Neural crest cell (in vitro differentiated cells): Measurements from ENCODE around the gene ERMN. TPM values are rescaled to one million over a fixed set of nuclear protein-coding genes. Genes with fewer than 3 reads are reported as not detected.

Experiments
- DNase-seq: peaks from one replicate; pipeline ENCODE4 v3.0.0; 2021; ENCODE audit warnings: low read depth, mixed read lengths, low spot score
- H3K27ac Mint-ChIP-seq: one replicate; pipeline ENCODE4 v1.8.0; 2021; ENCODE audit warnings: mild to moderate bottlenecking, mixed read lengths; ENCODE audit not compliant: unreplicated experiment
- H3K27me3 Mint-ChIP-seq: 2 replicates; pipeline ENCODE4 v1.8.0; 2021; ENCODE audit warnings: low read depth, mild to moderate bottlenecking, mixed read lengths
- H3K36me3 Mint-ChIP-seq: 2 replicates; pipeline ENCODE4 v1.8.0; 2021; ENCODE audit warnings: low read depth, mild to moderate bottlenecking, mixed read lengths
- H3K4me1 Mint-ChIP-seq: 2 replicates; pipeline ENCODE4 v1.8.0; 2021; ENCODE audit warnings: mixed read lengths
- H3K4me3 Mint-ChIP-seq: one replicate; pipeline ENCODE4 v1.8.0; 2021; ENCODE audit warnings: mild to moderate bottlenecking, mixed read lengths
- H3K9me3 Mint-ChIP-seq: 2 replicates; pipeline ENCODE4 v1.8.0; 2021; ENCODE audit warnings: mixed read lengths
- total RNA-seq: library from RNA; stranded (reverse); gene quantifications from 2 replicates; pipeline ENCODE4 v1.2.1, GENCODE V29; 2021
- TF ChIP-seq, protein P1 (sequence below): fragments of 200-600 bp; sonication (generic); conservative IDR thresholded peaks from 2 replicates; pipeline ENCODE4 v1.5.0; 2021; ENCODE audit warnings: antibody characterized with exemption, mild to moderate bottlenecking

The ERMN gene
- total RNA-seq, 1 donor from 2014 or later, result 0.44 TPM

DNA sequence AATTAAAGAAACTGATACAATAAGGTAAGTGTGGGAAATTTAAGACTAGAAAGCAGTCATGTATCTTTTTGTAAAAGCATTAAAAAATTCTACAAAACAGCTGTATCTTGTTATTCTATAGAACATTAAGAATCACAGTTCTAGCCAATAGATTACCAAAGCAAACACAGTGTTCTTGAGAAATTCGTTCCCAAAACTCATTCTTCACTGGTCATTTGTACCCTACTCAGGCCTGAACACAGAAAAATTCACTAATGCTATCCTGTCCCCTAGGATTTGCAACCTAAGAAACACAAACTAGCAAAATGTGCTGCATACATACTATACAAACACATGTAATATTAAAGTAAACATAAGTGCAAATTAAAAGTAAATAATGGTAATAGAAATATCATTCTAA, 29.1 kb downstream of the ERMN start:
- H3K9me3 Mint-ChIP-seq, result no peaks in the 10 kb centered on the region
- no peak overlapping the region for H3K4me3 Mint-ChIP-seq
- no peaks in the 10 kb centered on the region for H3K36me3 Mint-ChIP-seq
- no peaks in the 10 kb centered on the region for H3K4me1 Mint-ChIP-seq
- H3K27ac Mint-ChIP-seq, result no peak overlapping the region
- TF ChIP-seq, protein P1, sequence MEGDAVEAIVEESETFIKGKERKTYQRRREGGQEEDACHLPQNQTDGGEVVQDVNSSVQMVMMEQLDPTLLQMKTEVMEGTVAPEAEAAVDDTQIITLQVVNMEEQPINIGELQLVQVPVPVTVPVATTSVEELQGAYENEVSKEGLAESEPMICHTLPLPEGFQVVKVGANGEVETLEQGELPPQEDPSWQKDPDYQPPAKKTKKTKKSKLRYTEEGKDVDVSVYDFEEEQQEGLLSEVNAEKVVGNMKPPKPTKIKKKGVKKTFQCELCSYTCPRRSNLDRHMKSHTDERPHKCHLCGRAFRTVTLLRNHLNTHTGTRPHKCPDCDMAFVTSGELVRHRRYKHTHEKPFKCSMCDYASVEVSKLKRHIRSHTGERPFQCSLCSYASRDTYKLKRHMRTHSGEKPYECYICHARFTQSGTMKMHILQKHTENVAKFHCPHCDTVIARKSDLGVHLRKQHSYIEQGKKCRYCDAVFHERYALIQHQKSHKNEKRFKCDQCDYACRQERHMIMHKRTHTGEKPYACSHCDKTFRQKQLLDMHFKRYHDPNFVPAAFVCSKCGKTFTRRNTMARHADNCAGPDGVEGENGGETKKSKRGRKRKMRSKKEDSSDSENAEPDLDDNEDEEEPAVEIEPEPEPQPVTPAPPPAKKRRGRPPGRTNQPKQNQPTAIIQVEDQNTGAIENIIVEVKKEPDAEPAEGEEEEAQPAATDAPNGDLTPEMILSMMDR, result no peak
- no peak for DNase-seq
- H3K27me3 Mint-ChIP-seq, result peaks cover 14% of the 10 kb centered on the region

DNA sequence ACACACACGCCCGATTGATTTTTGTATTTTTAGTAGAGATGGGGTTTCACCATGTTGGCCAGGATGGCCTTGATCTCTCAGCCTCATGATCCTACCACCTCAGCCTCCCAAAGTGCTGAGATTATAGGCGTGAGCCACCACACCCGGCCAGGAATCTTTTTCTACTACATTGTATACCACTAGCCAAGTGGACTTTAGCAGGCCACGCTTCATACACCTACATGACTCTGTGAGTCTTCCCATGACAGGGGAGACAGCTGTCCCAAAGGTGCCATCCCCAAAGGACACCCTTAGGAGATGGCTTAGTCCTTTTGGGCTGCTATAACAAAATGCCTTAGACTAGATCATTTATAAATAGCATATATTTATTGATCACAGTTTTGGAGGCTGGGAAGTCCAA, 32.8 kb downstream of the ERMN start:
- H3K27ac Mint-ChIP-seq, result no peak overlapping the region

DNA sequence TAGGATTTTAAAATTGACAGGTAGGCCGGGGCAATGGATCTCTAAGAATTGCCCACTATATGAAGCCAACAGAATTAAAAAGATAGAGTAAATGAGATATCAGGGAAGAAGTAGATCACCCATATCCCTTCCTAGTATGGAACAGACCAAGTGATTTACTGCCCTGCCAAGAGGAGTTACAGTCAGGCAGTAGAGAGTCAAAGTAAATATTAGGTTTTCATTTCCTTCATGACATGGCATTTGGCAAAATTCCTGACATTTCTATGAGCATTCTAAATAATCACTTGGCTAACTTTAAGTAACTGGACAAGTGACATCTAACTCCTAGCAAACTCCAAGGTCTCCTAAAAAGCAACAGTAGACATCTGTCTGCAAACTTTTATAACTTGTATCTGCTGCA, 34.6 kb downstream of the ERMN start:
- H3K27ac Mint-ChIP-seq, result no peak overlapping the region
- no peaks in the 10 kb centered on the region for H3K36me3 Mint-ChIP-seq
- H3K27me3 Mint-ChIP-seq, result peaks cover 6% of the 10 kb centered on the region
- H3K4me1 Mint-ChIP-seq, result no peaks in the 10 kb centered on the region
- TF ChIP-seq, protein P1, result no peak
- H3K9me3 Mint-ChIP-seq, result no peaks in the 10 kb centered on the region
- no peak for DNase-seq
- no peak overlapping the region for H3K4me3 Mint-ChIP-seq

More for the DNA sequence above, 32.8 kb downstream of the ERMN start:
- Mint-ChIP-seq H3K4me3 (no peak overlapping the region), H3K36me3 (no peaks in the 10 kb centered on the region), H3K9me3 (no peaks in the 10 kb centered on the region), H3K27me3 (peaks cover 6% of the 10 kb centered on the region), H3K4me1 (no peaks in the 10 kb centered on the region)
- no peak for DNase-seq
- TF ChIP-seq, protein P1, result no peak

DNA sequence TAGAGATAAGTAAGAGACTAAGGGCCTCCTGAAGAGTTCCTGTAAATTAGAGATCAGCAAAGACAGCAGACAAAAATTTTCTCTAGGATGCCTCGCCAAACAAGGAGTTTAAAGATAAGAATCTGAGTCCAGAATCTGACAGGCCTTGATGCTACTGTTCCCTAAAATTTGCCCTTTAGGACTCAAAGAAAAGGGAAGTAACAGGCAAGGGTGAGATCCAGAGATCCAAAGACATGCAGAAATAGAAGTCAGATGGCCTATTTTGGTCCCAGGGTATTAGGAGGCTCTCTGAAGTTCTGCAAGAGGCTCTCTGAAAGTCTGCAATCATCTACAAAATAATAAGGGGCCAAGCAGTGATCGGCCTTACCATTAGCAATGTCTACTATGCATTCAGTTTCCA, 35.1 kb downstream of the ERMN start:
- no peak for DNase-seq
- no peaks in the 10 kb centered on the region for H3K36me3 Mint-ChIP-seq
- TF ChIP-seq, protein P1, result no peak
- no peaks in the 10 kb centered on the region for H3K4me1 Mint-ChIP-seq
- H3K9me3 Mint-ChIP-seq, result no peaks in the 10 kb centered on the region
- peaks cover 6% of the 10 kb centered on the region for H3K27me3 Mint-ChIP-seq
- no peak overlapping the region for H3K4me3 Mint-ChIP-seq
- H3K27ac Mint-ChIP-seq, result no peak overlapping the region

DNA sequence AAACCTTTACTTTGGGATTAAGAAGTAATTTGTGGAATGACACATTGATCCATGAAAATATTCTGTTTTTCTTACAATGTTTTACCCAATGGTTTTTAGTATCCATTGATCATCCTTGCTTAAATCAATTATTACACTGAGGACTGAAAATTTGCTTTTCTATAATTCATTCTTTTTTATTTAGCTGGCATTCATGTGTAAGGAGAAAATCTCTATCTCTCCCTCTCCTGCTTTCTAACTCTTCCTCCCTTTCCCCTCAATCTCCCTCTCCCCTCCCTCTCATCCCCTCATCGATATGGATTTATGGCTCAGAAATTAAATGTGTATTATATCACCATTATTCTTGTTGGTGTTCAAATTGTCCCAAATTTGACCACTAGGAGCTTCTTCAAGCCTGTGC, 38.5 kb downstream of the ERMN start:
- H3K27me3 Mint-ChIP-seq, result no peaks in the 10 kb centered on the region
- no peaks in the 10 kb centered on the region for H3K4me1 Mint-ChIP-seq
- no peak overlapping the region for H3K4me3 Mint-ChIP-seq
- TF ChIP-seq, protein P1, result no peak
- no peak for DNase-seq
- no peak overlapping the region for H3K27ac Mint-ChIP-seq
- H3K9me3 Mint-ChIP-seq, result no peaks in the 10 kb centered on the region
- H3K36me3 Mint-ChIP-seq, result no peaks in the 10 kb centered on the region

DNA sequence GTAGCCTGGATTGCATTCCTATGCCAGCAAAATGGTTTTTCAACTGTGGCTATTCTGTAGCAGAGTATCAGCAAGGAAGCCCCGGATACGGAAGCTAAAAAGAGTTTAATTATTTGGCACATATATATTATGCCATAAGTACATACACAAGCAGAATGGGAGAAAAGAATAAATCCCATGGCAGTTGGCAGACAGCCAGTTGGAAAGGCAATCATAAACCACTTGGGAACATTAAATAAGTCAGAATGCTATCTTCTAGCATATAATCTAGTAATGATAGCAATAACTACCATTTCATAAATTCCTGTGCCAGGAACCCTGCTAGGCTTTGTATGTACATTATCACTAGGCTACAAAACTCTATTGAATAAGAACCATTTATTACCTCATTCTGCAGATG, 42.2 kb downstream of the ERMN start:
- peaks cover 2% of the 10 kb centered on the region for H3K36me3 Mint-ChIP-seq
- TF ChIP-seq, protein P1, result no peak
- no peaks in the 10 kb centered on the region for H3K4me1 Mint-ChIP-seq
- DNase-seq, result no peak
- H3K27ac Mint-ChIP-seq, result no peak overlapping the region
- no peaks in the 10 kb centered on the region for H3K27me3 Mint-ChIP-seq
- peaks cover 5% of the 10 kb centered on the region for H3K9me3 Mint-ChIP-seq
- H3K4me3 Mint-ChIP-seq, result no peak overlapping the region
